OCI-LY3 (cell line): ENCODE measurements around the gene SLC14A1.

Experiments used
- H2AFZ ChIP-seq: fragments of 200-600, 300-600 bp; shearing (Covaris generic); 2 replicates; pipeline ENCODE4 v1.6.0; 2014; ENCODE audit warnings: antibody characterized with exemption, low read depth, low read length
- H3K27ac ChIP-seq: fragments of 200-600, 300-600 bp; sonication (generic); 2 replicates; pipeline ENCODE4 v1.5.1; 2014; ENCODE audit warnings: mild to moderate bottlenecking, low read length, moderate library complexity, mixed read lengths
- H3K27me3 ChIP-seq: fragments of 200-600, 300-600 bp; sonication (generic); 2 replicates; pipeline ENCODE4 v1.6.1; 2014; ENCODE audit warnings: low read depth, low read length, mixed read lengths
- H3K36me3 ChIP-seq: fragments of 200-600, 300-600 bp; sonication (generic); replicated peaks from 2 replicates; pipeline ENCODE3; 2014; ENCODE audit warnings: low read depth, low read length, mixed read lengths
- H3K4me1 ChIP-seq: fragments of 300-600, 200-600 bp; sonication (generic); 2 replicates; pipeline ENCODE4 v1.6.1; 2014; ENCODE audit warnings: low read length, mixed read lengths
- H3K4me2 ChIP-seq: fragments of 200-600, 300-600 bp; sonication (generic); 2 replicates; pipeline ENCODE4 v1.6.1; 2014; ENCODE audit warnings: low read length, mixed read lengths
- H3K4me3 ChIP-seq: fragments of 300-600, 200-600 bp; sonication (generic); 2 replicates; pipeline ENCODE4 v1.5.1; 2014; ENCODE audit warnings: antibody characterized with exemption, mild to moderate bottlenecking, low read length, moderate library complexity
- H3K79me2 ChIP-seq: fragments of 300-600, 200-600 bp; shearing (Covaris generic); 2 replicates; pipeline ENCODE4 v1.6.1; 2014; ENCODE audit warnings: mild to moderate bottlenecking, low read length, mixed read lengths
- H3K9ac ChIP-seq: fragments of 300-600, 200-600 bp; shearing (Covaris generic); 2 replicates; pipeline ENCODE4 v1.6.0; 2014; ENCODE audit warnings: mild to moderate bottlenecking, low read length, moderate library complexity
- H3K9me3 ChIP-seq: fragments of 200-600, 300-600 bp; shearing (Covaris generic); 2 replicates; pipeline ENCODE4 v1.6.1; 2014; ENCODE audit warnings: low read length, mixed read lengths; ENCODE audit not compliant: insufficient read depth
- H4K20me1 ChIP-seq: fragments of 200-600, 300-600 bp; sonication (generic); 2 replicates; pipeline ENCODE4 v1.6.1; 2016; ENCODE audit warnings: low read length, mixed read lengths; ENCODE audit not compliant: insufficient read depth
- EZH2phosphoT487 ChIP-seq: fragments of 200-600 bp; shearing (Covaris generic); IDR thresholded peaks from 2 replicates; pipeline ENCODE4 v1.6.1; 2018; ENCODE audit warnings: antibody characterized with exemption, mixed run types, low read depth
- TF ChIP-seq, protein P1 (sequence below): fragments of 200-600, 300-600 bp; sonication (generic); IDR thresholded peaks from 2 replicates; pipeline ENCODE4 v1.5.1; 2014; ENCODE audit warnings: antibody characterized with exemption, low read length, low read depth

Gene SLC14A1

DNA sequence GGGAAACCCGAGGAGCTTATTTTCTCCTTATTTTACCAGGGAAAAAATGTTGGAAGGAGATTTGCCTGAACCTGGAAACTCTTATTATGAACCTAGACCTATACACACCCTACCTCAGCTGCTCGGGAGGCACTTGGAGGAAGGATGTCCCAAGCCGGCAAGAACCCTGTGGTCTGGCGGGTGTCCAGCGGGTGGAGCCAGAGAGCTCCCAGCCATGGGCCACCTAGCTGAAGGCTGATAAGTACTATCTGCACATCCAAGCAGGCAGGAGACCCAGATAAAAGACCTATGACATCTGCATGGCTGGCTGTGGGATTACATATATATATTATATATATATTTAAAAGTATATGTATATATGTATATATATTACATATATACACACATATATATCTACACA is 1.1 kb upstream of the SLC14A1 start:
- H2AFZ ChIP-seq, result no peak overlapping the region
- TF ChIP-seq EZH2phosphoT487, result no peak
- TF ChIP-seq, protein P1, sequence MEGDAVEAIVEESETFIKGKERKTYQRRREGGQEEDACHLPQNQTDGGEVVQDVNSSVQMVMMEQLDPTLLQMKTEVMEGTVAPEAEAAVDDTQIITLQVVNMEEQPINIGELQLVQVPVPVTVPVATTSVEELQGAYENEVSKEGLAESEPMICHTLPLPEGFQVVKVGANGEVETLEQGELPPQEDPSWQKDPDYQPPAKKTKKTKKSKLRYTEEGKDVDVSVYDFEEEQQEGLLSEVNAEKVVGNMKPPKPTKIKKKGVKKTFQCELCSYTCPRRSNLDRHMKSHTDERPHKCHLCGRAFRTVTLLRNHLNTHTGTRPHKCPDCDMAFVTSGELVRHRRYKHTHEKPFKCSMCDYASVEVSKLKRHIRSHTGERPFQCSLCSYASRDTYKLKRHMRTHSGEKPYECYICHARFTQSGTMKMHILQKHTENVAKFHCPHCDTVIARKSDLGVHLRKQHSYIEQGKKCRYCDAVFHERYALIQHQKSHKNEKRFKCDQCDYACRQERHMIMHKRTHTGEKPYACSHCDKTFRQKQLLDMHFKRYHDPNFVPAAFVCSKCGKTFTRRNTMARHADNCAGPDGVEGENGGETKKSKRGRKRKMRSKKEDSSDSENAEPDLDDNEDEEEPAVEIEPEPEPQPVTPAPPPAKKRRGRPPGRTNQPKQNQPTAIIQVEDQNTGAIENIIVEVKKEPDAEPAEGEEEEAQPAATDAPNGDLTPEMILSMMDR, result peak; percentile 96
- H3K36me3 ChIP-seq, result no peaks in the 10 kb centered on the region
- peaks cover 24% of the 10 kb centered on the region for H3K27me3 ChIP-seq
- no peaks in the 10 kb centered on the region for H4K20me1 ChIP-seq
- peaks cover 6% of the 10 kb centered on the region for H3K4me1 ChIP-seq
- H3K9ac ChIP-seq, result no peak overlapping the region
- H3K4me2 ChIP-seq, result no peak overlapping the region
- no peaks in the 10 kb centered on the region for H3K79me2 ChIP-seq
- no peak overlapping the region for H3K4me3 ChIP-seq
- H3K9me3 ChIP-seq, result no peaks in the 10 kb centered on the region
- H3K27ac ChIP-seq, result no peak overlapping the region

GRCh38 chr18:45724601-45725000 is 620 bp downstream of the SLC14A1 start:
- no peak overlapping the region for H3K9ac ChIP-seq
- no peaks in the 10 kb centered on the region for H4K20me1 ChIP-seq
- no peak overlapping the region for H3K4me2 ChIP-seq
- peaks cover 24% of the 10 kb centered on the region for H3K27me3 ChIP-seq
- H2AFZ ChIP-seq, result no peak overlapping the region
- H3K27ac ChIP-seq, result no peak overlapping the region
- no peaks in the 10 kb centered on the region for H3K79me2 ChIP-seq
- peaks cover 6% of the 10 kb centered on the region for H3K4me1 ChIP-seq
- no peaks in the 10 kb centered on the region for H3K36me3 ChIP-seq
- TF ChIP-seq, protein P1, result no peak
- no peak for TF ChIP-seq EZH2phosphoT487
- no peaks in the 10 kb centered on the region for H3K9me3 ChIP-seq
- no peak overlapping the region for H3K4me3 ChIP-seq

- Histone ChIP-seq H3K9ac (no peak overlapping the region), H3K4me1 (peaks cover 6% of the 10 kb centered on the region), H2AFZ (no peak overlapping the region), H3K36me3 (no peaks in the 10 kb centered on the region), H4K20me1 (no peaks in the 10 kb centered on the region), H3K79me2 (no peaks in the 10 kb centered on the region), H3K9me3 (no peaks in the 10 kb centered on the region), H3K27me3 (peaks cover 22% of the 10 kb centered on the region), H3K4me3 (no peak overlapping the region), H3K27ac (no peak overlapping the region), H3K4me2 (no peak overlapping the region)
- TF ChIP-seq EZH2phosphoT487, result no peak
- TF ChIP-seq, protein P1, result no peak
Observed at GRCh38 chr18:45725336-45725735, 1.4 kb downstream of the SLC14A1 start.

DNA sequence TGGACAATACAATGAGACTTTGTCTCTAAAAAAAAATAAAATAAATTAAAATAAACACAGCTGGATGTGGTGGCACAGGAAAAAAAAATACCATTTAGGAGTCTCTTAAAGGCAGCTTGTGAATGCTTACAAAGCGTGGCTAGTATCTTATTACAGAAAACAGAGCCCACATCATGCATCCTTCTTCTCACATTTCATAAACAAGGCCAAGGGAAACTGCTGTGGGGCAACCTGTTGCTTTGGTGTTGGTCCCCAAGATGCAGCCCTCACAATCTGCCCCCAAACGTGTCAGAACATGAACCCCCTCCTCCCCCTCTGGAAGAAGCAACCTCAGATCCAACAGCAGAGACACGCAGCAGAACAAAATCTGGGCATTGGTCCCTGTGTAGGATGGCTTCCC is 2.6 kb downstream of the SLC14A1 start:
- Histone ChIP-seq H3K27ac (no peak overlapping the region), H3K4me3 (no peak overlapping the region), H3K4me1 (peaks cover 6% of the 10 kb centered on the region), H3K9ac (no peak overlapping the region), H4K20me1 (no peaks in the 10 kb centered on the region), H3K9me3 (no peaks in the 10 kb centered on the region), H3K36me3 (no peaks in the 10 kb centered on the region), H3K27me3 (peaks cover 10% of the 10 kb centered on the region), H3K79me2 (no peaks in the 10 kb centered on the region), H3K4me2 (no peak overlapping the region), H2AFZ (no peak overlapping the region)
- TF ChIP-seq, protein P1, result no peak
- TF ChIP-seq EZH2phosphoT487, result no peak
